GM18507 (cell line): ENCODE measurements around the gene PI4KB.

ENCODE experiments used
- DNase-seq: peaks from one replicate; pipeline ENCODE4 v3.0.0; 2011; ENCODE audit warnings: low read depth; ENCODE audit not compliant: insufficient read length; ENCODE audit errors: extremely low spot score
- FAIRE-seq: peaks from 2 replicates; lab custom pipeline; 2011; peaks lifted over from hg19 to GRCh38; lab: Jason Lieb, UNC

The PI4KB gene

GRCh38 chr1:151242442-151242841, 84.8 kb downstream of the PI4KB start:
- FAIRE-seq = no peak

More at GRCh38 chr1:151242442-151242841, 84.8 kb downstream of the PI4KB start:
- DNase-seq = no peak
